SK-N-MC (cell line): Measurements from ENCODE around the gene PIH1D1.
A peak's percentile ranks its signal among the peaks of the same experiment; 100 is the strongest.

Experiments used
- DNase-seq: peaks from one replicate; pipeline ENCODE4 v3.0.0-alpha.2; 2011; ENCODE audit warnings: low read depth, low spot score
- H3K27ac ChIP-seq: fragments of 200-600 bp; sonication (generic); 2 replicates; pipeline ENCODE4 v1.5.1; 2016; ENCODE audit warnings: mixed run types
- H3K36me3 ChIP-seq: fragments of 200-600 bp; sonication (generic); 2 replicates; pipeline ENCODE4 v1.6.1; 2017; ENCODE audit warnings: antibody characterized with exemption, low read length, mixed read lengths; ENCODE audit not compliant: insufficient read depth
- H3K4me3 ChIP-seq: fragments of 200-600 bp; sonication (generic); 2 replicates; pipeline ENCODE4 v1.5.1; 2016
- H3K9ac ChIP-seq: fragments of 200-600 bp; sonication (generic); 2 replicates; pipeline ENCODE4 v1.8.0; 2017; ENCODE audit warnings: mixed run types, mixed read lengths; ENCODE audit not compliant: insufficient read length
- H3K9me3 ChIP-seq: fragments of 200-600 bp; sonication (generic); 2 replicates; pipeline ENCODE4 v1.6.1; 2017; ENCODE audit warnings: low read depth, mild to moderate bottlenecking, antibody characterized with exemption, low read length, moderate library complexity, mixed read lengths
- EZH2 ChIP-seq: fragments of 200-600 bp; sonication (generic); IDR thresholded peaks from one replicate; pipeline ENCODE4 v1.6.1; 2017; ENCODE audit warnings: antibody characterized with exemption
- FOXP2 ChIP-seq: optimal IDR thresholded peaks from 2 replicates; pipeline ENCODE3; 2011; ENCODE audit warnings: mild to moderate bottlenecking, moderate library complexity; ENCODE audit not compliant: insufficient read depth; ENCODE audit errors: extremely low read length, control extremely low read depth
- POLR2AphosphoS5 ChIP-seq: IDR thresholded peaks from 2 replicates; pipeline ENCODE4 v1.6.1; 2012; ENCODE audit warnings: mild to moderate bottlenecking, low read depth, low read length, borderline replicate concordance

Gene PIH1D1

GRCh38 chr19:49487277-49488045 is 35.8 kb upstream of the PIH1D1 start, which contains the start of gene RPL13A:
RPL13A (plus strand) TSS chr19:49487608; CDS start chr19:49487630, 22 bp downstream.
- DNase-seq, result peak; percentile 97
- Histone ChIP-seq H3K36me3 (peaks cover 50% of the 10 kb centered on the region), H3K9ac (peak within 1 kb of the TSS; percentile 100), H3K4me3 (peak within 1 kb of the TSS; percentile 98), H3K27ac (peak within 1 kb of the TSS; percentile 97), H3K9me3 (no peaks in the 10 kb centered on the region)
- TF ChIP-seq EZH2, result no peak
- TF ChIP-seq FOXP2, result peak; percentile 83
- peak; percentile 99 for TF ChIP-seq POLR2AphosphoS5

GRCh38 chr19:49486710-49487276 is 35.2 kb upstream of the PIH1D1 start:
- H3K4me3 ChIP-seq, result no peak overlapping the region
- TF ChIP-seq FOXP2, result no peak
- TF ChIP-seq EZH2, result no peak
- no peak for TF ChIP-seq POLR2AphosphoS5
- H3K27ac ChIP-seq, result 0 out of 2 replicates have a peak overlapping the region, but pooled peaks have one; percentile 51
- no peak for DNase-seq
- H3K9me3 ChIP-seq, result no peaks in the 10 kb centered on the region
- peaks cover 43% of the 10 kb centered on the region for H3K36me3 ChIP-seq
- H3K9ac ChIP-seq, result no peak overlapping the region

GRCh38 chr19:49486232-49486631 is 34.6 kb upstream of the PIH1D1 start:
- no peak for DNase-seq
- no peak overlapping the region for H3K4me3 ChIP-seq
- peaks cover 38% of the 10 kb centered on the region for H3K36me3 ChIP-seq
- H3K27ac ChIP-seq, result no peak overlapping the region
- TF ChIP-seq EZH2 (no peak), POLR2AphosphoS5 (no peak), FOXP2 (no peak)
- H3K9ac ChIP-seq, result no peak overlapping the region
- H3K9me3 ChIP-seq, result no peaks in the 10 kb centered on the region

GRCh38 chr19:49481020-49481683 is 29.5 kb upstream of the PIH1D1 start:
- Histone ChIP-seq H3K27ac (no peak overlapping the region), H3K36me3 (no peaks in the 10 kb centered on the region), H3K9ac (no peak overlapping the region), H3K9me3 (no peaks in the 10 kb centered on the region), H3K4me3 (no peak overlapping the region)
- no peak for TF ChIP-seq FOXP2
- no peak for TF ChIP-seq POLR2AphosphoS5
- no peak for TF ChIP-seq EZH2
- no peak for DNase-seq

- no peak overlapping the region for H3K9ac ChIP-seq
- no peaks in the 10 kb centered on the region for H3K36me3 ChIP-seq
- DNase-seq, result no peak
- H3K4me3 ChIP-seq, result no peak overlapping the region
- no peak for TF ChIP-seq POLR2AphosphoS5
- TF ChIP-seq FOXP2, result no peak
- no peak overlapping the region for H3K27ac ChIP-seq
- no peaks in the 10 kb centered on the region for H3K9me3 ChIP-seq
Measured at GRCh38 chr19:49479975-49480628, 28.5 kb upstream of the PIH1D1 start.

- Histone ChIP-seq H3K9ac (no peak overlapping the region), H3K27ac (no peak overlapping the region; the same call in 1 of the 2 replicates), H3K4me3 (no peak overlapping the region), H3K9me3 (no peaks in the 10 kb centered on the region), H3K36me3 (no peaks in the 10 kb centered on the region)
- DNase-seq, result no peak
- TF ChIP-seq EZH2 (no peak), FOXP2 (no peak), POLR2AphosphoS5 (no peak)
Measured at GRCh38 chr19:49475995-49476880, 24.6 kb upstream of the PIH1D1 start.

- Histone ChIP-seq H3K27ac (no peak overlapping the region), H3K9me3 (no peaks in the 10 kb centered on the region), H3K9ac (no peak overlapping the region), H3K36me3 (no peaks in the 10 kb centered on the region), H3K4me3 (no peak overlapping the region)
- no peak for DNase-seq
- TF ChIP-seq FOXP2, result no peak
- TF ChIP-seq EZH2, result no peak
- TF ChIP-seq POLR2AphosphoS5, result no peak
Measured at GRCh38 chr19:49475191-49475917, 23.7 kb upstream of the PIH1D1 start.
